HUES6 (cell line): ENCODE measurements around the gene PPP1R1B.

Source experiments
- H3K27ac ChIP-seq: 2 replicates; pipeline ENCODE4 v1.7.0; 2013; ENCODE audit warnings: low read depth, mild to moderate bottlenecking, low read length, inconsistent platforms
- H3K27me3 ChIP-seq: 2 replicates; pipeline ENCODE4 v1.6.1; 2013; ENCODE audit warnings: low read length; ENCODE audit not compliant: control insufficient read depth, insufficient read depth
- H3K36me3 ChIP-seq: 2 replicates; pipeline ENCODE4 v1.6.1; 2013; ENCODE audit warnings: low read length; ENCODE audit not compliant: control insufficient read depth, insufficient read depth
- H3K4me1 ChIP-seq: 2 replicates; pipeline ENCODE4 v1.6.1; 2013; ENCODE audit warnings: low read length; ENCODE audit not compliant: control insufficient read depth, insufficient read depth
- H3K4me3 ChIP-seq: 2 replicates; pipeline ENCODE4 v1.5.1; 2013; ENCODE audit warnings: low read depth, low read length
- H3K9ac ChIP-seq: one replicate; pipeline ENCODE4 v1.6.1; 2013; ENCODE audit warnings: mild to moderate bottlenecking, low read length
- H3K9me3 ChIP-seq: 2 replicates; pipeline ENCODE4 v1.6.1; 2013; ENCODE audit warnings: low read depth, low read length; ENCODE audit not compliant: control insufficient read depth, insufficient read depth

PPP1R1B gene

GRCh38 chr17:39666601-39667261, 40.0 kb downstream of the PPP1R1B start:
- Histone ChIP-seq H3K4me1 (peaks cover 49% of the 10 kb centered on the region), H3K27ac (no peak overlapping the region), H3K4me3 (peak overlapping the region; percentile 64), H3K36me3 (peaks cover 3% of the 10 kb centered on the region; the same call in 1 of the 2 replicates), H3K9ac (no peak overlapping the region), H3K9me3 (no peaks in the 10 kb centered on the region), H3K27me3 (peaks cover 40% of the 10 kb centered on the region)

- Histone ChIP-seq H3K27ac (no peak overlapping the region), H3K36me3 (no peaks in the 10 kb centered on the region), H3K4me1 (peaks cover 51% of the 10 kb centered on the region), H3K4me3 (peak overlapping the region; percentile 64), H3K9ac (no peak overlapping the region), H3K27me3 (peaks cover 40% of the 10 kb centered on the region), H3K9me3 (no peaks in the 10 kb centered on the region)
Measured at GRCh38 chr17:39667262-39667944, 40.7 kb downstream of the PPP1R1B start.

- Histone ChIP-seq H3K4me3 (peak within 1 kb of the TSS; percentile 64), H3K36me3 (no peaks in the 10 kb centered on the region), H3K9ac (peak within 1 kb of the TSS; percentile 14), H3K9me3 (no peaks in the 10 kb centered on the region), H3K27me3 (peaks cover 40% of the 10 kb centered on the region), H3K4me1 (peaks cover 43% of the 10 kb centered on the region), H3K27ac (no peak within 1 kb of the TSS)
Measured at GRCh38 chr17:39667945-39668924, 41.5 kb downstream of the PPP1R1B start, which contains the start of gene PNMT. Gene PNMT, plus strand, starts transcription at chr17:39668453. Its CDS starts 23 bp downstream, at chr17:39668476.

DNA sequence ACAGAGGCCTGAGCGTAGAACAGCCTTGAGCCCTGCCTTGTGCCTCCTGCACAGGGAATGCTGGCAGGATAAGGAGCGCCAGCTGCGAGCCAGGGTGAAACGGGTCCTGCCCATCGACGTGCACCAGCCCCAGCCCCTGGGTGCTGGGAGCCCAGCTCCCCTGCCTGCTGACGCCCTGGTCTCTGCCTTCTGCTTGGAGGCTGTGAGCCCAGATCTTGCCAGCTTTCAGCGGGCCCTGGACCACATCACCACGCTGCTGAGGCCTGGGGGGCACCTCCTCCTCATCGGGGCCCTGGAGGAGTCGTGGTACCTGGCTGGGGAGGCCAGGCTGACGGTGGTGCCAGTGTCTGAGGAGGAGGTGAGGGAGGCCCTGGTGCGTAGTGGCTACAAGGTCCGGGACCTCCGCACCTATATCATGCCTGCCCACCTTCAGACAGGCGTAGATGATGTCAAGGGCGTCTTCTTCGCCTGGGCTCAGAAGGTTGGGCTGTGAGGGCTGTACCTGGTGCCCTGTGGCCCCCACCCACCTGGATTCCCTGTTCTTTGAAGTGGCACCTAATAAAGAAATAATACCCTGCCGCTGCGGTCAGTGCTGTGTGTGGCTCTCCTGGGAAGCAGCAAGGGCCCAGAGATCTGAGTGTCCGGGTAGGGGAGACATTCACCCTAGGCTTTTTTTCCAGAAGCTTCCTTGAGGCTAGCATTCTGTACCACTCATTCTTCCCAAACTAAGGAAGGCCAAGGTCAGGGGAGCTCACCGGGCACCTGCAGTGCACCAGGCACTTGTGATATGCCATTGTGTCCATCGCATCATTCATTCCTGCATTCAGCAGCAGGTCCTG, 43.4 kb downstream of the PPP1R1B start:
- H3K4me3 ChIP-seq: no peak overlapping the region
- no peak overlapping the region for H3K9ac ChIP-seq
- peaks cover 37% of the 10 kb centered on the region for H3K4me1 ChIP-seq
- no peaks in the 10 kb centered on the region for H3K9me3 ChIP-seq
- H3K27me3 ChIP-seq: peaks cover 40% of the 10 kb centered on the region
- no peak overlapping the region for H3K27ac ChIP-seq
- H3K36me3 ChIP-seq: no peaks in the 10 kb centered on the region

DNA sequence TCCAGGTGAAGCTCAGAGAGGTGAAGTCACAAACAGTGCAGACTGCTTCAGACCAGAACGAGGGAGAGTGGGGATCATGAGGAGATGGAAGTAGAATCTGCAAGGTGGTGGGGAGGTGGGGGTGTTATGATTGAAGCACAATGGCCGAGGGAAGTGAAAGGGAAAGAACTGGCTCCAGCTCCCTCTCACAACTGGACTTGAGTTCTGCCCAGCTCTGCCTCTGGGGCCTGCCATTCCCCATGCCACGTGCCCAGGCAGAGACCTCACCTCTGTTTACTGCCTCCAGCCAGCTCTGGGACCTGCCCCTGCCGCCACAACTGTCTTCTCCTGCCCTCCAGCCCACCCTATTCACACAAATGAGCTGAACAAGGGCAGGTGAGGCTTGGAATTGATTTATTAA, 44.0 kb downstream of the PPP1R1B start:
- H3K4me3 ChIP-seq: no peak overlapping the region
- H3K9me3 ChIP-seq: no peaks in the 10 kb centered on the region
- no peak overlapping the region for H3K9ac ChIP-seq
- H3K27me3 ChIP-seq: peaks cover 38% of the 10 kb centered on the region
- no peak overlapping the region for H3K27ac ChIP-seq
- H3K36me3 ChIP-seq: no peaks in the 10 kb centered on the region
- peaks cover 36% of the 10 kb centered on the region for H3K4me1 ChIP-seq

DNA sequence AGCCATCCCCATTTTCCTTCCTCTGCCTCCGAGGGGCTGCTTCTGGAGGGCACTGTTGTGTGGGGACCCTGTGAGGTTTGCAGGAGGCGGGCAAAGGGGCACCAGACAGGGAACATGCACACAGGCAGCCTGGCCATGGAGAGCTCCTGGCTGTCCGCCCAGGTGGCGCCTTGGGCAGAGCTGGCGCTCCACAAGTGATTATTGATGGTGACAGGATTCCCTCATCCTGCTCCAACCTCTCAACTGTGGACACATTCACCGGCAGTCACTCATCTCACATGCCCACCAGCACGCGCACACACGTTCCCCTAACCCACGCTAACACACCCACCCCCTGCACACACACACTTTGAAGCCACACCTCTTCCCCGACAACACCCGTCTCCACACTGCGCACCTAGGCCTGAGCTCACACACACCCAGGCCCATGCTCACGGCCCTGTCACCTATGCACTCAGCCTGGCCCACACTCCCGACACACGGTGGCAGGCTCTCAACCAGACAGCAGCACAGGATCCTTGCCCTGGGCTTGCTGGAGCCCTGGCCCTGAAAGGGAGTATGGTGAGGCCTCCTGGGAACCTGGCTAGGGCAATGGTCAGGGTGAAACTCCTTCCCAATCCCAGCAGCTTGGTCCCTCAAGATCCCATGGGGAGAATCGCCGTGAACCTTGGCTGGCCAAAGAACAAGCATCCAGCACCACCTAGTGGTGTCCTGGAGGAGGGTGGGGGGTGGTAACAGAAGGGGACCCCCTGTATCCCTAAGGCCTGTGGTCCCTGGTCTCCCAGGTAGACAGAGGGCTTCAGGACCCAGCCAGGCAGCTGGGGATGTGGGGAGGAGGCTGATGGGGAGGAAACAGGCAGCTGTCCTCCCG, 45.1 kb downstream of the PPP1R1B start:
- Histone ChIP-seq H3K27me3 (peaks cover 26% of the 10 kb centered on the region), H3K9ac (no peak overlapping the region), H3K4me3 (no peak overlapping the region), H3K27ac (no peak overlapping the region), H3K4me1 (peaks cover 28% of the 10 kb centered on the region), H3K36me3 (peaks cover 4% of the 10 kb centered on the region; the same call in 1 of the 2 replicates), H3K9me3 (no peaks in the 10 kb centered on the region)

GRCh38 chr17:39672522-39673334, 46.0 kb downstream of the PPP1R1B start:
- Histone ChIP-seq H3K9ac (no peak overlapping the region), H3K4me3 (no peak overlapping the region), H3K4me1 (peaks cover 23% of the 10 kb centered on the region), H3K27me3 (peaks cover 18% of the 10 kb centered on the region), H3K27ac (no peak overlapping the region), H3K36me3 (peaks cover 6% of the 10 kb centered on the region; the same call in 1 of the 2 replicates), H3K9me3 (no peaks in the 10 kb centered on the region)

GRCh38 chr17:39673335-39674081, 46.8 kb downstream of the PPP1R1B start:
- H3K4me3 ChIP-seq: no peak overlapping the region
- no peak overlapping the region for H3K27ac ChIP-seq
- H3K27me3 ChIP-seq: peaks cover 13% of the 10 kb centered on the region
- no peaks in the 10 kb centered on the region for H3K9me3 ChIP-seq
- H3K36me3 ChIP-seq: peaks cover 6% of the 10 kb centered on the region; the same call in 1 of the 2 replicates
- H3K4me1 ChIP-seq: peaks cover 26% of the 10 kb centered on the region
- H3K9ac ChIP-seq: no peak overlapping the region

DNA sequence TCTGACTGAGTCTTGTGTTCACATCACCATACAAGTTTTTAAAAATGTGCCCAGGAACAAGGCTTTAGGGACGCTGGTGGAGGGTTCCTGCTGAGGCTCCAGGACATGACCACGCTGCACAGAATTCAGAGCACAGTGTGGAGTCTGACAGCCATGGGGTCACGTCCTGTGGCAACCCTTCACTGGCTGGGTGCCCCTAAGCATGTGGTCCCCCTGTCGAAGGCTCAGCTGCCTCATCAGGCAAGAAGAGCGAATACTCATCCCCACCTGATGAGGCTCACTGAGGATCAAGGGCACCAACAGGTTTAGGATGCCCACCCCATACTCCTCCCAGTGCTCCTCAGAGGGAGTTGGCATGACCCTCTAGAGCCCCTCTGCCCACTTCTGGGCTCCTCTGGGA, 47.4 kb downstream of the PPP1R1B start:
- Histone ChIP-seq H3K9ac (no peak overlapping the region), H3K27ac (no peak overlapping the region), H3K9me3 (no peaks in the 10 kb centered on the region), H3K27me3 (peaks cover 7% of the 10 kb centered on the region; the same call in 1 of the 2 replicates), H3K4me1 (peaks cover 23% of the 10 kb centered on the region), H3K36me3 (peaks cover 6% of the 10 kb centered on the region; the same call in 1 of the 2 replicates), H3K4me3 (no peak overlapping the region)
